Measurements from ENCODE around the gene DEDD2. TPM values are rescaled to one million over a fixed set of nuclear protein-coding genes. Genes with fewer than 3 reads are reported as not detected.

DEDD2 gene
- total RNA-seq, 1 donor from 2014 or later, result 26.5 TPM

DNA sequence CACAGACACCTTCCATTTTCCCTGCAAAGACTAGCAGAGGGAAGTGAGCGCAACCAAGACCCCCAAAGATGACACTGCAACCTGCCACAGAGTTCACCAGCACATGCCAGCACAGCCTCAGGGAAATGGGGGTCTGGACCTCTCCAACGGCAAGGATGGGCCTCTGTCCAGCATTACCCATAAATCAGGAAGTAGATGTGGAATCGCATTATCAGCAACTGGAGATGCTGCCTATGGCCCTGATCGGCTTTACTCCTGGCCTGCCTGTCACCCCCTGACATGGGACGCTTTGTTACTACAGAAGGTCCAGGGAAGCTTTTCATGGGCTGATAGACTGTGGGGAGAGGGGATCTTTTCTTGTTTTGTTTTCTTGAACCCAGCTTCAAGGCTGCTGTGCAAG is 43.8 kb downstream of the DEDD2 start:
- no peak for DNase-seq (ENCODE audit: low spot score)

GRCh38 chr19:42172261-42172660 is 45.2 kb downstream of the DEDD2 start:
- DNase-seq (ENCODE audit: low spot score), result no peak

GRCh38 chr19:42170715-42171114 is 46.8 kb downstream of the DEDD2 start:
- DNase-seq (ENCODE audit: low spot score), result no peak

DNA sequence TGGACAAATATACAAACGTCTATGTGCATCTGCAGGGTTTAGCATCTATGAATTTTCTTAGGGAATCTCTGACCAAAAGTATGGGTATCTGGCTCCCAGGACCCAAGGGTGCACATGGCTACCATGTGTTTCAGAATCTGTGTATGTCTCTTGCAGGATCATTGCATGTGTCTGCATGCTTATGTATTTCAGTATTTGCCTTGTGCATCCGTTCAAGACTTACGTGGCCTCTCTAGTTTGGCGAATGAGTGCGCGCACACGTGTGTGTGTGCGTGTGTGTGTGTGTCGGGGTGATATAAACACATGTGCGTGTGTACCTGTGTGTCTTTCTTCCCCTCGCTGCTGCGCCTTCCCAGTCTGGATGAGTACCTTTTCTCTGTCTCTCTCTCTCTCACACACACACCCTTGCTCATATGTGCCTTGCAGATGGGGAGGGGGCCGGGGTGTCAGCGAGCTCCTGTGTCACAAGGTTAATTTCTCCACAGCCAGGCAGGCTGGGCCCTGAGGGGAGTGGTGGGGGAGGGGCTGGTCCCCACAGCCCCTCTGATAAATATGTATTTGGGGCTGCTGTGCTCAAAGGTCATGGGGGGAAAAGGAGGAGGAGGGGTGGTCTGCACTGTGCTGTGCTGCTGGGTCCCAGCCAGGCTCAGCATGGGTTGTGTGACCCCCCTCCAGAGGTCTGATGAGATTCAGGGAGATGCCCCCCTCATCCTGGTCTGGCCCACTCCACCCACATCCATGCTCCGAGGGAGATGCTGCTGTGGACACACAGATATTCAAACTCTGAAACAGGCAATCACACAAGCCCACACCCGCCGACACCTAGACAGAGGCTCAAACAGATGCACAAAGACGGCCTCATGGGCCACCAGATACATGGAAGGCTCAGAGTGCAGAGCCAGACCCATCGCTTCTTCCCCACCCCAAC is 47.7 kb downstream of the DEDD2 start:
- no peak for DNase-seq (ENCODE audit: low spot score)

DNA sequence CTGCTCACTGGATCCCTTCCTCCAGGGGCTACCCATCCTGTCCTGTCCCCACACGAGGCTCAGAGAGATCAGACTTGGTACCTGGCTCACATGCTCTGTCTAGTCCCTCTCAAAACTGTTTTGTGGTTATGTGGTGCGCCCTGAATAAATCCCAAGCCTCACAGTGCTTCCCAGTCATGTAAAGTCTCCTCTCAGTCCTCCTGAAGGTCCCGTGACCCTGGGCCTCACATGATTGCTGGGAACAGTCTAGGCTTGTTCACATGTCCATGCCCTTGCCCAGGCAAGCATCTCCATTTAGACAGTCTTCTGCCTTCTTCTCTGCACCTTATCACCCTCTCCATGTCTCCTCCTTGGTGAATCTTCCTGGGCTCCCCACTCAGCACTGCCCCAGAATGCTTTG is 49.3 kb downstream of the DEDD2 start:
- no peak for DNase-seq (ENCODE audit: low spot score)

DNA sequence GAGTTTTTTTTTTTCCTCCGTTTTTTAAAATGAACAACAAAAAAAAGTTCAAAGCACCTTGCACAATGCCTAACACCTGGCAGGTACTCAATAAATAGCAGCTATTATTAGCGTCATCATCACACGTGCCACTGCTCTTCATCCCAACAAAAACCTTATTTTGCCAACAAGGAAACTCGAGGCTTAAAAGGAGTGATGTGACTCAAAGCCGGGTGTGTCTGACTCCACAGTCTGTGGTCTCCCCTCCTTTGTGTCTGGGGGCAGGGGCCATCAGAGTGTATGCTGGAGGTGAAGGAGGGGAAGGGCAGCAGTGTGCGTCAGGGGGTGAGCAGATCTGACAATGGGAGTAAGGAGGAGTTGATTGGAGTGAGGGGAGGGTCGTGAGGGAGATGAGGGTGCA is 51.2 kb downstream of the DEDD2 start:
- DNase-seq (ENCODE audit: low spot score), result no peak

- DNase-seq (ENCODE audit: low spot score), result no peak
Measured at GRCh38 chr19:42165146-42165545, 52.3 kb downstream of the DEDD2 start.

DNA sequence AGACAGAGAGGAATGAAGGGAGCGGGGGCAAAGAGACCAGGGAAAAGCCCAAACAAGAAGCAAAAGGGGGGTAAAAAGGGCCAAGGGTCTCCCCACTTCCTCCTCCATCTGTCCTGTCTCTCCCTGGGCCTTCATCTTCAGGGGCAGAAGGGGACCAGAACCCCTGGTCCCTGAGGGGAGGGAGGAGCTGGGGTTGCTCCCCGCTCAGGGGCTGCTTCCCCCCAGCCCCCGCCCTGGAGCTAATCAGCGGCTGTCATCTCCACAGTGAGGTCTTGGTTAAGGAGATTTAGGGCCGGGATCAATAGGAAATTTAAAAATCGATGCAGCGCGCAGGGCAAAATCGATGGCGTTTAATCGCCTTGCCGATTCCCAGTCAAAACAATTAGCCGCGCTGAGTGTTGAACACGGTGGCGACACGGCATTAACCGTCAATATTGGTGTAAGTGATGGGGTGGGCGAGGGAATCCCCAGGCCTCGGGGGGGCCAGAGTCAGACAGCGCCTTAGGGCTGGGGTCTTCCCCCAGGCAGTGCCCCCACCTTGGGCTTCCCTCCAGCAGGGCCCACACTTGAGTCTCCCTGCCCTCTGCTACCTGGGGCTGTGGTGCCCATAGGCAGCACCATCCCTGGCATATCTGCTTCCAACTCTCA is 55.7 kb downstream of the DEDD2 start:
- no peak for DNase-seq (ENCODE audit: low spot score)

DNA sequence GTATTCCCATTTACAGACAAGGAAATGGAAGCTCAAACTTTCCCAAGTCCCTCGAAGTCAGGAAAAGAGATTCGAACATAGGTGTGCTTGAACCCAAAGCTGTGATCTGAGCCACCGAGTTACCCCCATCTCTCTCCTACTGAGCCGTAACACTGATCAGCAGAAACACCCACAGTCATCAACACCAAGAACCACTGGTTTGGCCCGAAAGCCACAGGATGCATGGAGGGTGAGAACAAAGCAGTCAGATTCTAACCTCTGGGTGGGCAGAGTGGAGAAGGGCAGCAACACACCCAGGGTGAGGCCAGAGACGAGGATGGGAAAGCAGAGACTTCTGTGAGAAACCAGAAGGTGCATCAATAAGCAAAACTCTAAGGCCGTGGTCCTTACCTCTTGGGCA is 57.5 kb downstream of the DEDD2 start:
- no peak for DNase-seq (ENCODE audit: low spot score)

DNA sequence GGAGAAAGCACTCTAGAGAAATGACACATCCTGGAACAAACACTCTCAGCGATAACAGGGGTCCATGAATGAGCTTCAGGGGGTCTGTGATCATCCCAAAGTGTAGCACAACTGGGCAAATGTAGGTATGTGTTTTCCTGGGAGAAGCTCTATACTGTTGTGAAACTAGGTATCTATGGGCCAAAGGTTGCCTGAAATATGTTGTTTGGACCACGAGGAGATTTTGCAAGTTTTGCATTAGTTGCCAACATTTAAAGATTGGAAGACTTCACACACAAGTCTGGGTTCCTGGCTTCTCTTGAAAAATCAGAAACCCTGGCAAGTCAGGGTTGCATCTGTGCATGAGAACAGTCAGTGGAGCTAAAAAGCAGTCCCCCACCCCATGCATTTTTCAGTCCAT is 58.6 kb downstream of the DEDD2 start:
- DNase-seq (ENCODE audit: low spot score), result no peak

DNA sequence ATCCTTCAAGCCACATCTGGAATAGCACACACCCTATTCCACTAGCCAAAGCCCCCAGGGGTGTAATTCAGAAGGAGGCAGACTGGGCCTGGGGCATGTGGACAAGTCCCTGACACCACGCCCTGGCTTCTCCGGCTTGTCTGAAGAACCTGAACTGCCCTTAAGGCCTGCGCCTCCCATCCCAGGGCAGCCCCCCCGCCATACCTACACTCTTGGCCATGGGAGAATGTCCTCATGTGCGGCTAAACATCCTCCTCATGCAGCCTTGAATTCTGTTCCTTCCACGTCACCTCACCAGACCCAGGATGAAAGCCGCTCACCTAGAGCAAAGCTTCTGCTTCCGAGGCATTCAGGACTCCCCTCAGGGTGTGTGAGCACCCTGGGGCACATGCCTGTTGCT is 60.9 kb downstream of the DEDD2 start:
- no peak for DNase-seq (ENCODE audit: low spot score)

- no peak for DNase-seq (ENCODE audit: low spot score)
Measured at GRCh38 chr19:42155796-42156195, 61.7 kb downstream of the DEDD2 start.

DNA sequence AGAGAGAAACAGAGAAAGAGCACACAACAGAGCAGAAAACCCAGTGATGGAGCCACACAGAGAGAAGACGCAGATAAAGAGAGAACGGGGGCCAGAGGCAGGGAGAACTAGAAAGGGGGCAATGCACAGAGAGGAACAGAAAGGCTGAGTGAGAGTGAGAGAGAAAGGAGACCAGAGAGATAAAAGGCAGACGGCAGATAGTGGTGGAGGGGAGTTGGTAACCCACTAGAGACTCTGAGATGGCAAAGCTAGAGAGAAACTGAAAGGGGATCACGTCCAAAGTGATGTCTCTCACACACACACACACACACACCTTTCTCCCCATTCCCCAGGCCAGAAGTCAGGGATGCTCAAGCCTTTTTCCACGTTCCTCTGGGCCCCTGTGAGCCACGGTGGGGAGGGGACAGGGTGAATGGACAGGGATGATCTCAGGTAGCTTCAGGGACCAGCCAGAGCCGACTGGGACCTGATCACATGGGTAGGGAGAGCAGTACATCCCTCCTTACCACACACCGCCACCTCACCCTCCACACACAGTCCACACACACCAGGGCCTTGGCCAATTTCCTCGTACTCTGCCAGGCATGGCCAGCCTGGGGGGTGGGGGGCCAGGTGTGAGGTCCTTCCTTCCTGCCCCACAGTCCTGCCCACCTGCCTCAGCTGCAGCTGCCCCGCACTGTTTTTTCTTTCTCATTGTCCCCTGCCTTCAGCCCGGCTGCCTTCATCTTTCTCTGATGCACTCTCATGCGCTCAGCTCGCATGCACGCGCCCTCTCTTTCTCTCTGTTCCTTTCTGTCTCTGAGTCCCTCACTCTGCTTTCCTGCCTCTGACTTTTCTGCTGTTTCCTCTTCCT is 62.8 kb downstream of the DEDD2 start:
- DNase-seq (ENCODE audit: low spot score), result no peak

GRCh38 chr19:42153672-42154433 is 63.6 kb downstream of the DEDD2 start:
- DNase-seq (ENCODE audit: low spot score), result no peak

DNA sequence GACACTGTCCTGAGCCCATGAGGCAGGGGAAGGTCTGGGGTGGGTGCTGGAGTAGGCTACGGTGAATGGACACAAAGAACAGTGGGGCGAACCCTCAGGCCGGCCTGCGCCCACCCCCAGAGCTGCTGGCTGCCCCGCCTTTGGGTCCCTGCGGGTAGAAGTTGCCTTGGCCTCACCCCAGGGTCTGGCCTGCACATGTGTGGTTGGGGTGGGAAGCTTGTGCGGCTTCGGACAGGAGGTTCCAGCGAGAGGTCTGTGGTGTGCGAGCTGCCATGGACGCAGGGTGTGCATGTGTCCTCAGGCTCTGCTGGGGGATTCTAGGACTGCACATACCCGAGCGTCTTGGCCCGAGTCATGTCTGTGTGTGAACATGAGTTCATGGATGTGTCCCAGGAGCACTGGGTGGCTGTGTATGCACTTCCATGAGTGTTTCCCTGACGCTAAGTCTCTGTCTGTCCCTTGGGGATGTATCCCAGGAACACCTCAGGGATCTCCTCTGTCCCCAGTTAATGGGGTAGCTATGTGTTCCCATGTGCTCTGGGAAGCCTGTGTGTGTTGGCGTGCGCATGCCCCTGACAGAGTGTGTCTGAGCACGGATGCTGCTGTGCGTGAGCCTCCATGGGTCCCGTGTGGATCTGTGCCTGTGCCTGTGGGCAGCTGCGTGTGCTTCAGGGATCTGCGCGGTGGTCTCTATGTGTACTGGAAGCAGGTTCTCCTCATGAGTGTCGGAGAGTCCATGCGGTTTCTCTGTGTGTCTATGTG is 64.4 kb downstream of the DEDD2 start:
- DNase-seq (ENCODE audit: low spot score), result no peak

DNA sequence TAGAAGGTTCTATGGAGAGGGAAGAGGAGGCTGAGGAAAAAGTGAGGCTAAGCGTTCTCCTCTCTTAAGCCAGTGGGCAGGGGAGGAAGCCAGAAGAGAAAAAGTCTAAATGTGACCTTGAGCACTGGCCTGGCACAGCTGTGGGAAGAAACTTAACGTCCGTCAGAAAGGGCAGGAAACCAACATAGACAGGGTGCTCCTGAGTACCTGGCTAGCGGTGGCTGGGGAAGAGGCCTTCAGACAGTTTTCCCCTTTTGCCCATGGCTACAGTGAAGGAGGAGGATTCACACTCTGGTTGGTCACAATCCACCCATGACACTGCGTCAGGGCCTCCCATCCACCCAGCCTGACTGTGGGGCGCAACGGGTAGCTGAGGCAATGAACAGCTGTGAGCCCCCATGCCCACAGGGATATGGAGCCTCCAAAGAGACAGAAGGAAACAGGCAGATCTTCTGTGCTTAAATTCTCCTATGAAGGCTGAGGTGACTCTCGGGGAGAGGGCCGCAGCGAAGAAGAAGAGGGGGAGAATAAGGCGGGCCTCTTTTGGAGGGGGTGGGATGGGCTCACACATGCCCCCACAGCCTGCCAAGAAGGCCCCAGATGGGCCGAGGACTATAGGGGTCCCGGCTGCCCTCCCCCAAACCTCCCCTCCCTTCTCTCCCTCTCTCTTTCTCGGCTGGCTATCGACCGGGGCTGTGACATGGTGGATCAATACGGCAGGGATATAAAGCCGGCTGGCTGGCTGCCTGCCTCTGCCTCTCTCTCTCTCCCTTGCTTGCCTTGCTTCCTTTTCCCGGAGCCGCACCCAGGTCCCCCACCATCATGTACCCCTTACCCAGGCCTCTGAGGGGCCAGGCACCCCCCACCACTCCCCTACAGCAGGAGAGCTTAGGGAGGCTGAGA is 65.4 kb downstream of the DEDD2 start:
- no peak for DNase-seq (ENCODE audit: low spot score)

DNA sequence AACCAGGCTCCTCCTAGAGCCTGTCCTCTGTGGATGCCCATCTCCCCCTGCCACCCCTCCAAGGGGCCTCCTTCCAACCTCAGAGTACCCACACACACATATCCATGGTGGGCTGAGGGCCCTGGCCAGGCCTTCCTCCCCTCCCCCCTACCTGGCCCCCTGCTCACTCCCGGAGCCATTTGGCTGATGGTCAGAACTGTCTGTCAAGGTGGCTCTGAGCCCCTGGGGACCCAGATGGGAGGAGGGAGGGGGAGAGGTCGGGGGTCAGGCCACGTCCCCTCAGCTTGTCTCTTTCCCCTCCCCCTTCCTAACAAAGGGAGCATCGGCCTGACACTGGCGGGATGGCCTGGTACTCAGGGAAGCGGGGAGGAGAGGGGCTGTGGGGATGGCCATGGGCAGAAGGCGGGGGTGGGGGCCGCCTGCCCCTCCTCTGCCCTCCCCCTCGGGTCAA is 66.5 kb downstream of the DEDD2 start:
- DNase-seq (ENCODE audit: low spot score), result no peak

DNA sequence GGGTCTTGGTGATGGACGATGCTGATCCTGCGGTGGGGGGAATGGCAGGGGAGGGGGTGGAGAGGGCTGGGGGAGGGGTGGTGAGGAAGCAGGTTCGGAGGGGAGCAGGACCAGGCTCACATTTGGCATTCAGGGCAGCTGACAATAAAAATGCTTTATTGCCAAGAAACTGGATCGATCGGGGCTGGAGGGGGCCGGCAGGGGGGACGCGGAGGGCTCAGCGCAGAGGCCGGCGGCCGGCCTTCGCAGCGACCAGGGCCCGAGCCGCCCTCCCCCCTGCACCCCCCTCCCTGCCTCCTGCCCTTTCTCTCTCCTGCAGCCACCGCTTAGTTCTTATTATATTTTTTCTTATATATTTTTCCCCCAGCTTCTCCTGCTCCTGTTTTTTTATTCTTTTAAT is 67.1 kb downstream of the DEDD2 start:
- DNase-seq (ENCODE audit: low spot score), result no peak

GRCh38 chr19:42149447-42150202 is 67.9 kb downstream of the DEDD2 start:
- DNase-seq (ENCODE audit: low spot score), result no peak
